HepG2 (cell line): Measurements from ENCODE around the gene ASB14. TPM values are rescaled to one million over a fixed set of nuclear protein-coding genes. Genes with fewer than 3 reads are reported as not detected.

ENCODE experiments used
- ATAC-seq: fragments of 200-7000 bp; cut with Tn5 transposase; 3 replicates; pipeline ENCODE4 v1.9.1; 2020; ENCODE audit warnings: mild to moderate bottlenecking, moderate library complexity
- BruUV-seq: library from RNA; stranded (reverse); fragments of 400-500 nt; replicated peaks from 2 replicates; lab custom pipeline; 2021; lab: Mats Ljungman, UMichigan
- CTCF ChIA-PET: fragments of 300-600 bp; formaldehyde crosslinking; extraction: SDS; loops from one replicate; lab custom pipeline; 2021; ENCODE audit warnings: low total read pairs, inconsistent platforms, low intra/inter-chr PET ratio; lab: Yijun Ruan, JAX
- POLR2A ChIA-PET: fragments of 350-600 bp; sonication (Branson Sonifier 250); formaldehyde crosslinking; loops from one replicate; lab custom pipeline; 2020; ENCODE audit warnings: antibody characterized with exemption, inconsistent platforms; lab: Yijun Ruan, JAX
- DNase-seq: peaks from one replicate; pipeline ENCODE4 v3.0.0-alpha.2; 2015; ENCODE audit warnings: low spot score
- FAIRE-seq: peaks from 3 replicates; lab custom pipeline; 2011; peaks lifted over from hg19 to GRCh38; lab: Jason Lieb, UNC
- H2AFZ ChIP-seq: one replicate; pipeline ENCODE4 v1.6.1; 2011; ENCODE audit warnings: low read length, inconsistent platforms
- H3K27ac ChIP-seq: fragments of 300-600 bp; 3 replicates; pipeline ENCODE4 v1.8.0; 2011; ENCODE audit warnings: mixed run types, mild to moderate bottlenecking, mixed read lengths, low read length, inconsistent platforms; ENCODE audit not compliant: insufficient read depth; ENCODE audit errors: extremely low read length
- H3K27me3 ChIP-seq, 2 experiments: fragments of 200-600 bp in 1 of 2; 2 replicates in 1 of 2; 3 replicates in 1 of 2; pipeline versions ENCODE4 v1.6.0 to v1.8.0; 2011; ENCODE audit warnings: low read length in 2 of 2, mild to moderate bottlenecking in 2 of 2, moderate library complexity in 2 of 2, inconsistent platforms in 1 of 2; ENCODE audit not compliant: insufficient read depth in 2 of 2, control insufficient read depth in 1 of 2
- H3K36me3 ChIP-seq, 2 experiments: fragments of 200-600 bp in 1 of 2; replicated peaks in 1 of 2; 2 replicates in 1 of 2; 3 replicates in 1 of 2; pipeline versions ENCODE4 v1.5.1 to v1.8.0; 2011; ENCODE audit warnings: low read length in 2 of 2, inconsistent platforms in 1 of 2; ENCODE audit not compliant: insufficient read depth in 2 of 2, control insufficient read depth in 1 of 2
- H3K4me1 ChIP-seq: 2 replicates; pipeline ENCODE4 v1.5.1; 2012; ENCODE audit warnings: low read length, inconsistent platforms; ENCODE audit not compliant: insufficient read depth
- H3K4me2 ChIP-seq: 2 replicates; pipeline ENCODE4 v1.6.0; 2011; ENCODE audit warnings: low read depth, low read length, inconsistent platforms
- H3K4me3 ChIP-seq, 3 experiments: fragments of 200-600 bp in 1 of 3; sonication (generic), shearing (Covaris generic) in 1 of 3; replicated peaks in 1 of 3; 2 replicates each; pipeline ENCODE4 v1.5.1; 2011 to 2016; ENCODE audit warnings: low read length in 3 of 3, inconsistent platforms in 2 of 3, low read depth in 2 of 3, mild to moderate bottlenecking in 2 of 3, control low read depth in 1 of 3, mixed read lengths in 1 of 3; ENCODE audit not compliant: insufficient read depth in 1 of 3
- H3K79me2 ChIP-seq: one replicate; pipeline ENCODE4 v1.6.1; 2011; ENCODE audit warnings: low read length, inconsistent platforms; ENCODE audit not compliant: insufficient read depth
- H3K9ac ChIP-seq: 2 replicates; pipeline ENCODE4 v1.6.0; 2011; ENCODE audit warnings: mild to moderate bottlenecking, low read depth, low read length, inconsistent platforms; ENCODE audit not compliant: insufficient read depth
- H3K9me3 ChIP-seq: 2 replicates; pipeline ENCODE4 v1.5.1; 2012; ENCODE audit warnings: mild to moderate bottlenecking, low read length
- H4K20me1 ChIP-seq: 2 replicates; pipeline ENCODE4 v1.6.0; 2011; ENCODE audit warnings: inconsistent platforms, mild to moderate bottlenecking, low read length, moderate library complexity; ENCODE audit not compliant: insufficient read depth
- CEBPB ChIP-seq: IDR thresholded peaks from 2 replicates; pipeline ENCODE4 v1.6.1; 2011; ENCODE audit warnings: low read depth, low read length, improper control_type of control experiment, borderline replicate concordance
- EHMT2 ChIP-seq: fragments of 200-600 bp; sonication (generic); IDR thresholded peaks from 2 replicates; pipeline ENCODE4 v1.7.0; 2017; ENCODE audit warnings: antibody characterized with exemption, low read depth, low read length, borderline replicate concordance
- KAT8 ChIP-seq: IDR thresholded peaks from 2 replicates; pipeline ENCODE4 v1.6.1; 2016; ENCODE audit warnings: missing genetic modification reagents, missing compliant biosample characterization
- MED1 ChIP-seq: sonication (generic); formaldehyde crosslinking; IDR thresholded peaks from 2 replicates; pipeline ENCODE4 v1.4.0; 2020; ENCODE audit warnings: missing genetic modification reagents
- POLR2AphosphoS5 ChIP-seq: IDR thresholded peaks from 2 replicates; pipeline ENCODE4 v1.6.1; 2012; ENCODE audit warnings: low read depth, low read length
- ZBTB4 ChIP-seq: sonication (generic); formaldehyde crosslinking; IDR thresholded peaks from 2 replicates; pipeline ENCODE4 v1.4.0; 2020; ENCODE audit warnings: missing genetic modification reagents, mild to moderate bottlenecking, borderline replicate concordance
- ZNF557 ChIP-seq: sonication (generic); formaldehyde crosslinking; IDR thresholded peaks from 2 replicates; pipeline ENCODE4 v1.4.0; 2020; ENCODE audit warnings: missing genetic modification reagents
- WGBS: methylation state at CpG from one replicate; pipeline ENCODE4 v1.1.6; 2017; ENCODE audit warnings: low lambda C conversion rate; 5-methylcytosine and 5-hydroxymethylcytosine counted together
- in situ Hi-C: cut with HindIII; loops from 2 replicates; pipeline ENCODE4 v1.10.0; 2017; ENCODE audit warnings: low pct_unique_long_range_greater_than_20kb; ENCODE audit not compliant: extremely low pct_ligation_motif_present
- intact Hi-C: fragments of 100-400 bp; cut with micrococcal nuclease; formaldehyde crosslinking; loops from one replicate; pipeline ENCODE4 v1.10.0; 2022; ENCODE audit not compliant: unreplicated experiment
- polyA plus RNA-seq, 8 experiments: library from polyadenylated mRNA; depleted of rRNA in 3 of 8; stranded (reverse) in 7 of 8; unstranded in 1 of 8; fragments of >200 nt; fragmentation: Illumina TruSeq in 4 of 8; extraction: Trizol in 4 of 8; gene quantifications; 2 replicates each; pipeline versions ENCODE4 v1.2.1 to v1.2.3, GENCODE V29; 2011 to 2016; ENCODE audit warnings: low read depth in 4 of 8, missing spikeins in 1 of 8, mixed read lengths in 1 of 8; ENCODE audit not compliant: insufficient read depth in 1 of 8
- total RNA-seq, 5 experiments: library from RNA; depleted of rRNA; stranded (reverse); fragments of >200 nt; fragmentation: Illumina TruSeq; extraction: Trizol; gene quantifications; 2 replicates each; pipeline ENCODE4 v1.2.3, GENCODE V29; 2016; ENCODE audit warnings: low read depth in 1 of 5
- TF ChIP-seq, protein P1 (sequence below): sonication (generic); formaldehyde crosslinking; IDR thresholded peaks from 2 replicates; pipeline ENCODE4 v1.5.0; 2020; ENCODE audit warnings: mild to moderate bottlenecking, missing genetic modification reagents

ASB14 gene
- total and polyA plus RNA-seq, 2 of the 13 experiments (the other 11 are each of a cell fraction or from before 2014, with no cell fraction given): not detected

DNA sequence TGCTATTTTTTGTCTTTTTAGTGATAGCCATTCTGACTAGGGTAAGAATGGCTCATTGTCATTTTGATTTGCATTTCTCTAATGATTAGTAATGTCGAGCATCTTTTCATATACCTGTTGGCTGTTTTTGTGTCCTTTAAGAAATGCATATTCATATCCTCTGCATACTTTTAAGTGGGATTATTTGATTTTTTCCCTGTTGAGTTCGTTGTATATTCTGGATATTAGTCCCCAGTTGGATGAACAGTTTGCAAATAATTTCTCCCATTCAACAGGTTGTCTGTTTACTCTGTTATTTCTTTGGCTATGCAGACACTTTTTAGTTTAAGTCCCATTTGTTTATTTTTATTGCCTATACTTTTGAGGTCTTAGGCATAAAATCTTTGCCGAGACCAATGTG lies 30.6 kb downstream of the ASB14 start:
- no TSS peak for BruUV-seq
- WGBS: 95% methylated on average over 3 of the region's 3 CpGs
- no peak for ATAC-seq

More for the DNA sequence above, 30.6 kb downstream of the ASB14 start:
- POLR2A ChIA-PET: no interaction called here
- DNase-seq: no peak
- no peaks in the 10 kb centered on the region for H3K4me1 ChIP-seq
- peaks cover 6 to 43% of the 10 kb centered on the region in 2 experiments; a peak in 3 of 5 replicates for H3K36me3 ChIP-seq
- no peaks in the 10 kb centered on the region for H3K9me3 ChIP-seq
- H3K27me3 ChIP-seq: no peaks in the 10 kb centered on the region
- H3K4me2 ChIP-seq: no peak overlapping the region
- H3K27ac ChIP-seq: no peak overlapping the region
- TF ChIP-seq ZNF557 (CRISPR knock-in tag): no peak
- no peak for TF ChIP-seq MED1 (CRISPR knock-in tag)
- no peak for TF ChIP-seq ZBTB4 (CRISPR knock-in tag)
- no peak for TF ChIP-seq EHMT2
- no peak for TF ChIP-seq KAT8 (CRISPR knock-in tag)
- no peak for TF ChIP-seq POLR2AphosphoS5
- TF ChIP-seq, protein P1, sequence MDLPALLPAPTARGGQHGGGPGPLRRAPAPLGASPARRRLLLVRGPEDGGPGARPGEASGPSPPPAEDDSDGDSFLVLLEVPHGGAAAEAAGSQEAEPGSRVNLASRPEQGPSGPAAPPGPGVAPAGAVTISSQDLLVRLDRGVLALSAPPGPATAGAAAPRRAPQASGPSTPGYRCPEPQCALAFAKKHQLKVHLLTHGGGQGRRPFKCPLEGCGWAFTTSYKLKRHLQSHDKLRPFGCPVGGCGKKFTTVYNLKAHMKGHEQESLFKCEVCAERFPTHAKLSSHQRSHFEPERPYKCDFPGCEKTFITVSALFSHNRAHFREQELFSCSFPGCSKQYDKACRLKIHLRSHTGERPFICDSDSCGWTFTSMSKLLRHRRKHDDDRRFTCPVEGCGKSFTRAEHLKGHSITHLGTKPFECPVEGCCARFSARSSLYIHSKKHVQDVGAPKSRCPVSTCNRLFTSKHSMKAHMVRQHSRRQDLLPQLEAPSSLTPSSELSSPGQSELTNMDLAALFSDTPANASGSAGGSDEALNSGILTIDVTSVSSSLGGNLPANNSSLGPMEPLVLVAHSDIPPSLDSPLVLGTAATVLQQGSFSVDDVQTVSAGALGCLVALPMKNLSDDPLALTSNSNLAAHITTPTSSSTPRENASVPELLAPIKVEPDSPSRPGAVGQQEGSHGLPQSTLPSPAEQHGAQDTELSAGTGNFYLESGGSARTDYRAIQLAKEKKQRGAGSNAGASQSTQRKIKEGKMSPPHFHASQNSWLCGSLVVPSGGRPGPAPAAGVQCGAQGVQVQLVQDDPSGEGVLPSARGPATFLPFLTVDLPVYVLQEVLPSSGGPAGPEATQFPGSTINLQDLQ (CRISPR knock-in tag): no peak
- TF ChIP-seq CEBPB: no peak
- H2AFZ ChIP-seq: no peak overlapping the region
- in situ Hi-C loops (no loop called here), intact Hi-C loops (no loop called here)
- H4K20me1 ChIP-seq: no peaks in the 10 kb centered on the region
- H3K4me3 ChIP-seq: no peak overlapping the region
- FAIRE-seq: no peak
- no peaks in the 10 kb centered on the region for H3K79me2 ChIP-seq
- CTCF ChIA-PET: no interaction called here
- no peak overlapping the region for H3K9ac ChIP-seq
